ENCODE data around the gene KDF1.

KDF1 gene

DNA sequence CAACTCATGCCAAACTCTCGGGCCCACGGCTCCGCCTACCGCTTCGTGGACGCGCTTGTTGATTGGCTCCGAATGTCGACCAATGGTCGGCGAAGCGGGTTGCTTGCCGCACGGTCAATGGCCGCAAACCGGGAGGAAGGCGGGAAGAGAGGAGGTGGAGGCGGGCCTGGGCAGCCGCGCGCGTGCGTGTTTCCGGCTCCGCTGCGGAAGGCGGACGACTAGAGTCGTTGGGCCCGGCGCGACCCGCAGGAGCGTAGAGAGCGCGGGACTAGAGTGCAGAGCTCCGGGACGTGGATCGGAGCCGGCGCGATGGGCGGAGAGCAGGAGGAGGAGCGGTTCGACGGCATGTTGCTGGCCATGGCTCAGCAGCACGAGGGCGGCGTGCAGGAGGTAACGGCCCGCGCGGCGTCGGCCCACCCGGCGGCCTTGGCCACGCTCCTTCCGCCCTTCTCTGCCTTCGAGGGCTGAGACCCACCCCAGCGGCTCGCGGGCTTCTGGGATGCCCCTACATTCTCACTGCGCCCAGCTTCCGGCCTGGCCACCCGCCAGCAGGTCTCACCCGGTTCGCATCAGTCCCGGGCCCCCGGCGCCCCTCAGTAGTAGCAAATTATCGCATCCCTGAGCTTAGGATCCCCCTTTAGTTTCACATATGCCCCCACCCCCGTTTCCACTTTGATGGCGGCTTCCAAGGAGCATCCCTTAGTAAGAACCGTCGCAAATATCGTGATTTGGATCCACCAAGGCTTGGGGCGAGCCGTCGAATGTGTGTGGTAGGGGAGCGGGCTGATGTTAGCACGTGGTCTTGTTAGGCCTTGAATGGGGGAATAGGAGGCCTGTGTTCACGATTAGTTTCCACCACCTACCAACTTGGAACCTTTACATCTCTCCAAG is 38.5 kb downstream of the KDF1 start, which contains the start of gene NUDC:
TSS of gene NUDC (plus strand) at position 204 of the 891 bp plus-strand sequence. CDS start at position 310, 106 bp downstream.
- Histone ChIP-seq H3K36me3 (ENCODE audit: low read length) (peaks cover 8% of the 10 kb centered on the region), H3K4me2 (ENCODE audit: low read depth, low read length, poor library complexity, severe bottlenecking) (peak within 1 kb of the TSS; percentile 91), H3K9me3 (ENCODE audit: insufficient read depth, low read length) (no peaks in the 10 kb centered on the region), H4K20me1 (ENCODE audit: low read depth, low read length) (no peaks in the 10 kb centered on the region), H3K27ac (ENCODE audit: low read depth, low read length) (peak within 1 kb of the TSS; percentile 45), H3K27me3 (ENCODE audit: low read length) (no peaks in the 10 kb centered on the region), H3K9ac (ENCODE audit: low read length) (peak within 1 kb of the TSS; percentile 88), H3K9me2 (replicated peaks; ENCODE audit: insufficient read depth, low read length) (no peaks in the 10 kb centered on the region), H3K79me2 (ENCODE audit: insufficient read depth, low read length) (peaks cover 39% of the 10 kb centered on the region), H3K4me3 (ENCODE audit: insufficient read depth, low read length, poor library complexity, severe bottlenecking) (peak within 1 kb of the TSS; percentile 90), H2AFZ (ENCODE audit: low read depth, low read length, severe bottlenecking) (peak within 1 kb of the TSS; percentile 98), H3F3A (ENCODE audit: insufficient read depth) (no peaks in the 10 kb centered on the region)
- TF ChIP-seq EZH2phosphoT487 (conservative IDR thresholded peaks at IDR 0.05; ENCODE audit: low read length) = no peak
- TF ChIP-seq, protein P1, sequence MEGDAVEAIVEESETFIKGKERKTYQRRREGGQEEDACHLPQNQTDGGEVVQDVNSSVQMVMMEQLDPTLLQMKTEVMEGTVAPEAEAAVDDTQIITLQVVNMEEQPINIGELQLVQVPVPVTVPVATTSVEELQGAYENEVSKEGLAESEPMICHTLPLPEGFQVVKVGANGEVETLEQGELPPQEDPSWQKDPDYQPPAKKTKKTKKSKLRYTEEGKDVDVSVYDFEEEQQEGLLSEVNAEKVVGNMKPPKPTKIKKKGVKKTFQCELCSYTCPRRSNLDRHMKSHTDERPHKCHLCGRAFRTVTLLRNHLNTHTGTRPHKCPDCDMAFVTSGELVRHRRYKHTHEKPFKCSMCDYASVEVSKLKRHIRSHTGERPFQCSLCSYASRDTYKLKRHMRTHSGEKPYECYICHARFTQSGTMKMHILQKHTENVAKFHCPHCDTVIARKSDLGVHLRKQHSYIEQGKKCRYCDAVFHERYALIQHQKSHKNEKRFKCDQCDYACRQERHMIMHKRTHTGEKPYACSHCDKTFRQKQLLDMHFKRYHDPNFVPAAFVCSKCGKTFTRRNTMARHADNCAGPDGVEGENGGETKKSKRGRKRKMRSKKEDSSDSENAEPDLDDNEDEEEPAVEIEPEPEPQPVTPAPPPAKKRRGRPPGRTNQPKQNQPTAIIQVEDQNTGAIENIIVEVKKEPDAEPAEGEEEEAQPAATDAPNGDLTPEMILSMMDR (IDR thresholded peaks at IDR 0.05; ENCODE audit: insufficient read depth, low read length, poor library complexity, severe bottlenecking) = no peak

DNA sequence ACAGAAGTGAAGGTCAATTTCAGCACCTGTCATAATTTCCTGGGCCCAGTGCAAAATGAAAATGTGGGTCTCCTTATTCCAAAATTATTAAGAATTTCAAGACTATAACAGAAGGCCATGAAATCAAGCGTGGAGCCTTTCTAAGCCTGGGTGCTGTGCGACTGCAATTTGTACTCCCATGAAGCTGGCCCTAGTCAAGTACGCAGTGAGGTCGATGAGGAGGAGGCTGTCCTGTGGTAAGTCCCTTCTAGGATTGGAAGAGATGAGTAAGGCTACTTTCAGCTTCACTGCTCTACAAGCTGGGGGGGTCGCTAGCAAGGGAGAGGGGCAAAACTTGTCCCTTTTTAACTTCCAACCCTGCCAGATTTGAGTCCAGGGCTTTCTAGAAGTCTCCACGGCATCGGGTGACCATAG is 39.1 kb downstream of the KDF1 start:
- Histone ChIP-seq H3K4me2 (ENCODE audit: low read depth, low read length, poor library complexity, severe bottlenecking) (peak overlapping the region; percentile 91), H3K79me2 (ENCODE audit: insufficient read depth, low read length) (peaks cover 32% of the 10 kb centered on the region)

DNA sequence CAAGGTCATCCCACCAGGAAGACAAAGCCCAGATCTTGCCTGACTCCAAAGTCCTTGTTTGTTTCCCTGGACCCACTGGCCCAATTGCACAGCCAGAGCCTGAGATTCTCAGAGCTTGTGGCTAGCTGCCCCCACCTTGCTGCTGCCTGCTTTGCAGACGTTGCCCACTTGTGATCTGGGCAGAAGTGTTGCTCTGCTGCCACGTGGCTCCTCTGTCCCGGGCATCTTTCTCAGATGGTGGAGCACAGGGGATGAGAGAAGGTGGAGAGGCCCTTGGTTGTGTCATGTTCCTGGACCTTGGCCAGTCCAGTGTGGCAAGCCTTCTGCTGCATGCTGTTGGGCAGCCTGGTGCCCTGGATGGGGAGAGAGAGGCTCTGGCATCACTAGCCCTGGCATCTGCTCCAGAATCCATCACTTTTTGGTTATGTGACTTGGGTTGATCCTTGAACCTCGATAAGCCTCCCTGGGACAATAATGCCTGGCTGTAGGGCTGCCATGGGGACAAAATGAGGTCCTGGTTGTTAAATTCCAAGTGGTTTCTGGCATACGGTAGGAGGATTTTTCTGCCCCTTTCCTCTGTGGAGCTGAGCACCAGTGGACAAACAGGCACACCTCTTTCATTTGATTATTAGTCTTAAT is 44.9 kb downstream of the KDF1 start:
- H3K9ac ChIP-seq (ENCODE audit: low read length) = no peak overlapping the region
- no peak overlapping the region for H3K4me3 ChIP-seq (ENCODE audit: insufficient read depth, low read length, poor library complexity, severe bottlenecking)
- no peak for TF ChIP-seq EZH2phosphoT487 (conservative IDR thresholded peaks at IDR 0.05; ENCODE audit: low read length)
- TF ChIP-seq, protein P1 (IDR thresholded peaks at IDR 0.05; ENCODE audit: insufficient read depth, low read length, poor library complexity, severe bottlenecking) = no peak
- no peak overlapping the region for H3K4me2 ChIP-seq (ENCODE audit: low read depth, low read length, poor library complexity, severe bottlenecking)
- no peaks in the 10 kb centered on the region for H3K9me2 ChIP-seq (replicated peaks; ENCODE audit: insufficient read depth, low read length)
- H3K79me2 ChIP-seq (ENCODE audit: insufficient read depth, low read length) = no peaks in the 10 kb centered on the region
- H3K36me3 ChIP-seq (ENCODE audit: low read length) = no peaks in the 10 kb centered on the region
- H2AFZ ChIP-seq (ENCODE audit: low read depth, low read length, severe bottlenecking) = no peak overlapping the region
- no peaks in the 10 kb centered on the region for H4K20me1 ChIP-seq (ENCODE audit: low read depth, low read length)
- no peaks in the 10 kb centered on the region for H3K9me3 ChIP-seq (ENCODE audit: insufficient read depth, low read length)
- no peaks in the 10 kb centered on the region for H3F3A ChIP-seq (ENCODE audit: insufficient read depth)
- no peaks in the 10 kb centered on the region for H3K27me3 ChIP-seq (ENCODE audit: low read length)
- no peak overlapping the region for H3K27ac ChIP-seq (ENCODE audit: low read depth, low read length)

More for the DNA sequence above, 39.1 kb downstream of the KDF1 start:
- H3F3A ChIP-seq (ENCODE audit: insufficient read depth) = no peaks in the 10 kb centered on the region
- H3K4me3 ChIP-seq (ENCODE audit: insufficient read depth, low read length, poor library complexity, severe bottlenecking) = peak overlapping the region; percentile 90
- peak overlapping the region; percentile 98 for H2AFZ ChIP-seq (ENCODE audit: low read depth, low read length, severe bottlenecking)
- H3K9ac ChIP-seq (ENCODE audit: low read length) = peak overlapping the region; percentile 88; the same call in 1 of the 2 replicates
- H3K9me2 ChIP-seq (replicated peaks; ENCODE audit: insufficient read depth, low read length) = no peaks in the 10 kb centered on the region
- H3K36me3 ChIP-seq (ENCODE audit: low read length) = peaks cover 5% of the 10 kb centered on the region
- no peaks in the 10 kb centered on the region for H3K9me3 ChIP-seq (ENCODE audit: insufficient read depth, low read length)
- no peaks in the 10 kb centered on the region for H4K20me1 ChIP-seq (ENCODE audit: low read depth, low read length)
- TF ChIP-seq EZH2phosphoT487 (conservative IDR thresholded peaks at IDR 0.05; ENCODE audit: low read length) = no peak
- TF ChIP-seq, protein P1 (IDR thresholded peaks at IDR 0.05; ENCODE audit: insufficient read depth, low read length, poor library complexity, severe bottlenecking) = no peak
- H3K27ac ChIP-seq (ENCODE audit: low read depth, low read length) = no peak overlapping the region
- H3K27me3 ChIP-seq (ENCODE audit: low read length) = no peaks in the 10 kb centered on the region
